WI38 (cell line): ENCODE results near the gene RAD51AP2.
A peak's percentile ranks its signal among the peaks of the same experiment; 100 is the strongest.
"Not testable (repeated sequence)": the region's sequence is repeated elsewhere in the genome, so short reads cannot be mapped to it uniquely, and the experiment has no call there.

Source experiments
- H3K4me3 ChIP-seq: 2 replicates; pipeline ENCODE4 v1.5.1; 2011; ENCODE audit warnings: low read depth, mild to moderate bottlenecking, control low read depth, low read length
- CTCF ChIP-seq: IDR thresholded peaks from 2 replicates; pipeline ENCODE4 v1.5.1; 2012; ENCODE audit warnings: low read depth, mild to moderate bottlenecking, control low read depth, low read length

RAD51AP2 gene

DNA sequence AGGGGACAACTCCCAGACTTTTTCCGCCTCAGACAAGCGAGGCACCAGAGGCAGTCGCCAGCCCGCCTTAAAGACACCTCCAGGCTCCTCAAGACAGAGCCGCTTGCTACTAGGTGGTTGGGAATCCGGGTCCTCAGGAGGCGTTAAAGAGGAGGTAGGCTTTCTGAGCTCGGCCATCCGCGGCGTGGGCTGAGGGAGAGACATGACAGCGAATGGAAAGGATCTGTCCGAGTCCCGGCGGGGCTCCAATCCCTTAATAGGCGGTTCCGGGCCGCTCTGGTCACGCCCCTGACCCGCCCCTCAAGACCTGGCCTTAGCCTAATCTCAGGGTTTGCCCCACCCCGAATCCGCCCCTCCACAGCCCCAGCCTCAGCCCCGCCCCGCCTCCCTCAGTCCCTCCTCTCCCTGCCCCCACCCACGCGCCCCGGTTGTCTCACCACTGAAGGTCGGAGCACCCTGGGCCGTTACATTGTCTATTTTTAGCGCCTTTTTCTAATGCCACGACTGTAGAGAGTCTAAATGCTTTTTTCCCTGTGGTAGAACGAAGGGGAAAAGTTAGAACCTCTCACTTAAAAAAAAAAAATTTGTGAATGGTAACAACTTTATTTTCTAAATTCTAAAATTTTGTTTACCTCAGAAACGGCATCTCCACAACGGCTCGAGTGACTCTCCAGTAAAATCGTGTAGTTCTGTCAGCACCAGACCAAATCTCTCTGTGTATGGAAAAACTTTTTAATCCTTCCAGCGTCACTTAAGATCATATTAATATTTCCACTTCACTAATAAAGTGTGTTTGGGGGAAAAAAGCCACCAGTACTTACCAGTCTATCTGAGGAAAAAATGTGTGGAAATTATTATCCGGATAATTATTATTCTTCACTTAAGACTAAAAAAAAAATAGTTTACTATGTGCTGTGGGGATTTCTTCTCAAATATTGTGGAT is at the start of gene RAD51AP2:
Gene RAD51AP2 (minus strand): TSS at position 229 of the 943 bp plus-strand sequence. CDS start 25 bp downstream, at position 204.
- peak within 1 kb of the TSS; percentile 47 for H3K4me3 ChIP-seq
- TF ChIP-seq CTCF: no peak

- H3K4me3 ChIP-seq: not testable (repeated sequence)
Measured at GRCh38 chr2:17565726-17566125, 47.5 kb upstream of the RAD51AP2 start.

GRCh38 chr2:17558878-17559277 is 40.6 kb upstream of the RAD51AP2 start:
- H3K4me3 ChIP-seq: no peak overlapping the region
- no peak for TF ChIP-seq CTCF

DNA sequence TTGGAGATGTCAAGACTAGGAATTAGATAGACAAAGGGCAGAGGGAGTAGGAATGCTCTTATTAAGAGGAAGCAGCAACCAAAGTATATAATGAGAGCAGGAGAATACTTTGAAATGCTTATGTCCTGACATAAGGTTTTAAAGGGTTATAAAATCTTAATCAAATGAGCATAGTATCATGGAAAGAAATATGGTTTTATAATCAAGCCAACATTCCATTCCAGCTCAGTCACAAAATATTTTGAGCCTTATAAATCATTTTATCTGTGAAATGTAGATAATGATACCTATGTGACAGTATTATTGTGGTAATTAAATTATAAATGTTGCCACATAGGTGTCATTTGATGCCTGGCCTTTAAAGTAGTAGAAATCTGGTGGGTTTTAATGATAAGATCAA is 39.8 kb upstream of the RAD51AP2 start:
- TF ChIP-seq CTCF: no peak
- H3K4me3 ChIP-seq: no peak overlapping the region

DNA sequence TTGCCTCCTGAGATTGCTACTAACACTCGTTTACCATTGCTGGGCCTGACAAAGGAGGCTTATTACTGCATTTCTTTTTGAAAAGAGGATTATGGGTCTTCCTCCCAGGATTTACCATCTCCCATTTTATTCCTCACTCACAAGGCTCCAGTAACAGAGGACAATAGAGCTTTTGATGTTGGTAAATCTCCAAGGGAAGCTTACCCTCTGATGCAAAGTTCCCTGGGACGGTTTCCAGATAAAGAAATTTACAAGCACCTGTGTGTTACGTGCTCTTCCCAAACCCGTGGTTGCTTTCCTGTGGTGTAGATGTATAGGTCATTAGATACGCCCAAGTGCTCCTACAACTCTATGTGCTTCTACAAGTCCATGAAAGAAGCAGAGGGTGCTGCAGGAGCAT is 39.4 kb upstream of the RAD51AP2 start:
- no peak for TF ChIP-seq CTCF
- H3K4me3 ChIP-seq: no peak overlapping the region

- no peak for TF ChIP-seq CTCF
Measured at GRCh38 chr2:17555150-17555549, 36.9 kb upstream of the RAD51AP2 start.

DNA sequence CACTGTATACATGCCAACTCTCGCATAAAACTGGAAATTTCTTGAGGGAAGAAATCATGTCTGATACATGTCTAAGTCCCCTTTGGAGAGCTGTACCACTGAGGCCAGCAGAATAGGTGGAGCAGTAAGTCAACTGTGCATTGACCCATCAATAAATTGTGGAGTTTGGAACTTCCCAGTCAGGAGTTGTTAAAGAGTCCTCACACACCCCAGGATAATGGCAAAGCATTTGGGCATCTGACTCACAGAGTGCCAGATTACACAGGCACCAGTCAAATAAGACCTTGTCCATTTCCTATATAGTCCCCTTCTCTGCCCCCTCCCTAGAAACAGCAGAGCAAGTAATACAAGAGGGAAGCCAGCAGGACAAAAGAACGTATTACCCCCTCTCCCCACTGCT is 32.7 kb upstream of the RAD51AP2 start:
- TF ChIP-seq CTCF: no peak
- H3K4me3 ChIP-seq: no peak overlapping the region

More at GRCh38 chr2:17555150-17555549, 36.9 kb upstream of the RAD51AP2 start:
- H3K4me3 ChIP-seq: no peak overlapping the region
